BLaER1 treated with 17β-estradiol and CSF1 and Interleukin-3, amounts not matched to agents 10 nM and 100 nM (cell line): ENCODE measurements around the gene GAREM1.

Experiments used
- H3K27ac ChIP-seq, 11 experiments: shearing (Covaris generic); formaldehyde crosslinking; 2 replicates each; pipeline ENCODE4 v1.8.1; 2022
- H3K27me3 ChIP-seq, 11 experiments: shearing (Covaris generic); formaldehyde crosslinking; 2 replicates each; pipeline ENCODE4 v1.8.1; 2022
- H3K36me3 ChIP-seq, 11 experiments: shearing (Covaris generic); formaldehyde crosslinking; 2 replicates each; pipeline ENCODE4 v1.8.1; 2022
- H3K4me1 ChIP-seq, 10 experiments: shearing (Covaris generic); formaldehyde crosslinking; 2 replicates each; pipeline ENCODE4 v1.8.1; 2022
- H3K4me2 ChIP-seq, 11 experiments: shearing (Covaris generic); formaldehyde crosslinking; 2 replicates each; pipeline ENCODE4 v1.8.1; 2022
- H3K4me3 ChIP-seq, 10 experiments: shearing (Covaris generic); formaldehyde crosslinking; 2 replicates each; pipeline ENCODE4 v1.8.1; 2022
- H3K9ac ChIP-seq, 11 experiments: shearing (Covaris generic); formaldehyde crosslinking; 2 replicates each; pipeline ENCODE4 v1.8.1; 2022
- H3K9me3 ChIP-seq, 11 experiments: shearing (Covaris generic); formaldehyde crosslinking; replicated peaks in 1 of 11; 2 replicates each; pipeline ENCODE4 v1.8.1; 2022
- H4K20me1 ChIP-seq, 11 experiments: shearing (Covaris generic); formaldehyde crosslinking; 2 replicates each; pipeline ENCODE4 v1.8.1; 2022
- Cebpa-rat ChIP-seq, 11 experiments: shearing (Covaris generic); IDR thresholded peaks; 2 replicates each; pipeline ENCODE4 v1.8.1; 2022

GAREM1 gene

GRCh38 chr18:32315881-32316280 lies 154.8 kb downstream of the GAREM1 start:
- Histone ChIP-seq H3K36me3 (no peaks in the 10 kb centered on the region), H3K4me2 (no peak overlapping the region), H3K27me3 (no peaks in the 10 kb centered on the region), H3K9me3 (no peaks in the 10 kb centered on the region), H3K4me1 (peaks cover 0 to under 1% (median 0%) of the 10 kb centered on the region in 10 experiments; a peak in 3 of 20 replicates), H4K20me1 (no peaks in the 10 kb centered on the region), H3K9ac (no peak overlapping the region), H3K27ac (no peak overlapping the region), H3K4me3 (no peak overlapping the region)
- no peak for TF ChIP-seq Cebpa-rat (IDR thresholded peaks at IDR 0.05)

- H3K27ac ChIP-seq = no peak overlapping the region
- no peak overlapping the region for H3K4me2 ChIP-seq
- H3K27me3 ChIP-seq = no peaks in the 10 kb centered on the region
- H3K9me3 ChIP-seq = no peaks in the 10 kb centered on the region
- no peaks in the 10 kb centered on the region for H3K36me3 ChIP-seq
- no peak overlapping the region for H3K9ac ChIP-seq
- H4K20me1 ChIP-seq = no peaks in the 10 kb centered on the region
- H3K4me3 ChIP-seq = no peak overlapping the region
- H3K4me1 ChIP-seq = peaks cover 0 to 6% (median 0%) of the 10 kb centered on the region in 10 experiments; a peak in 4 of 20 replicates
- no peak for TF ChIP-seq Cebpa-rat (IDR thresholded peaks at IDR 0.05)
These were observed 159.9 kb downstream of the GAREM1 start for GRCh38 chr18:32310774-32311173.

GRCh38 chr18:32310101-32310500 lies 160.6 kb downstream of the GAREM1 start:
- H3K4me1 ChIP-seq = peaks cover 0 to 6% (median 0%) of the 10 kb centered on the region in 10 experiments; a peak in 4 of 20 replicates
- no peak overlapping the region for H3K4me2 ChIP-seq
- no peaks in the 10 kb centered on the region for H3K27me3 ChIP-seq
- no peak overlapping the region for H3K27ac ChIP-seq
- H4K20me1 ChIP-seq = no peaks in the 10 kb centered on the region
- no peak overlapping the region for H3K4me3 ChIP-seq
- H3K36me3 ChIP-seq = no peaks in the 10 kb centered on the region
- no peak for TF ChIP-seq Cebpa-rat (IDR thresholded peaks at IDR 0.05)
- H3K9ac ChIP-seq = no peak overlapping the region
- no peaks in the 10 kb centered on the region for H3K9me3 ChIP-seq

GRCh38 chr18:32308493-32309120 lies 162.1 kb downstream of the GAREM1 start:
- no peak for TF ChIP-seq Cebpa-rat (IDR thresholded peaks at IDR 0.05)
- Histone ChIP-seq H3K4me1 (peaks cover 0 to 6% (median 0%) of the 10 kb centered on the region in 10 experiments; a peak in 4 of 20 replicates), H3K9ac (no peak overlapping the region), H3K27ac (no peak overlapping the region), H3K36me3 (no peaks in the 10 kb centered on the region), H3K4me2 (peak overlapping the region in 3 of 11 experiments; percentile 12 to 44 (median 29); a peak in 3 of 22 replicates), H4K20me1 (no peaks in the 10 kb centered on the region), H3K4me3 (no peak overlapping the region), H3K27me3 (no peaks in the 10 kb centered on the region), H3K9me3 (no peaks in the 10 kb centered on the region)

- H3K4me2 ChIP-seq = no peak overlapping the region
- no peak overlapping the region for H3K27ac ChIP-seq
- no peaks in the 10 kb centered on the region for H3K9me3 ChIP-seq
- no peak for TF ChIP-seq Cebpa-rat (IDR thresholded peaks at IDR 0.05)
- no peaks in the 10 kb centered on the region for H3K36me3 ChIP-seq
- no peaks in the 10 kb centered on the region for H3K27me3 ChIP-seq
- peaks cover 0 to 14% (median 0%) of the 10 kb centered on the region in 10 experiments; a peak in 6 of 20 replicates for H3K4me1 ChIP-seq
- H3K9ac ChIP-seq = no peak overlapping the region
- H4K20me1 ChIP-seq = no peaks in the 10 kb centered on the region
- no peak overlapping the region for H3K4me3 ChIP-seq
These were observed 167.3 kb downstream of the GAREM1 start for GRCh38 chr18:32303400-32303799.

- Histone ChIP-seq H3K27ac (no peak overlapping the region; a peak in 1 of 22 replicates), H3K9ac (no peak overlapping the region), H3K4me1 (peaks cover 0 to 14% (median 0%) of the 10 kb centered on the region in 10 experiments; a peak in 6 of 20 replicates), H4K20me1 (no peaks in the 10 kb centered on the region), H3K4me3 (no peak overlapping the region), H3K4me2 (0 out of 22 replicates have a peak overlapping the region, but pooled peaks of 2 of the 11 experiments have one; percentile 25 to 32), H3K36me3 (no peaks in the 10 kb centered on the region), H3K9me3 (no peaks in the 10 kb centered on the region), H3K27me3 (no peaks in the 10 kb centered on the region)
- TF ChIP-seq Cebpa-rat (IDR thresholded peaks at IDR 0.05) = no peak
These were observed 167.9 kb downstream of the GAREM1 start for GRCh38 chr18:32302806-32303205.

- Histone ChIP-seq H3K4me3 (no peak overlapping the region), H3K4me2 (peak overlapping the region in 4 of 11 experiments; percentile 0 to 32 (median 21); a peak in 3 of 22 replicates), H4K20me1 (no peaks in the 10 kb centered on the region), H3K27me3 (no peaks in the 10 kb centered on the region), H3K27ac (peak overlapping the region in 1 of 11 experiments; percentile 11; a peak in 1 of 22 replicates), H3K9ac (no peak overlapping the region), H3K9me3 (no peaks in the 10 kb centered on the region), H3K36me3 (no peaks in the 10 kb centered on the region), H3K4me1 (peaks cover 0 to 14% (median 0%) of the 10 kb centered on the region in 10 experiments; a peak in 6 of 20 replicates)
- TF ChIP-seq Cebpa-rat (IDR thresholded peaks at IDR 0.05) = no peak
These were observed 168.5 kb downstream of the GAREM1 start for GRCh38 chr18:32301976-32302743.

- Histone ChIP-seq H3K9ac (no peak overlapping the region), H3K27me3 (no peaks in the 10 kb centered on the region), H3K4me3 (no peak overlapping the region), H3K4me1 (peaks cover 0 to 14% (median 0%) of the 10 kb centered on the region in 10 experiments; a peak in 6 of 20 replicates), H3K27ac (no peak overlapping the region), H3K9me3 (no peaks in the 10 kb centered on the region), H3K36me3 (no peaks in the 10 kb centered on the region), H3K4me2 (no peak overlapping the region), H4K20me1 (no peaks in the 10 kb centered on the region)
- TF ChIP-seq Cebpa-rat (IDR thresholded peaks at IDR 0.05) = no peak
These were observed 169.3 kb downstream of the GAREM1 start for GRCh38 chr18:32301361-32301760.

- no peak overlapping the region for H3K4me3 ChIP-seq
- H4K20me1 ChIP-seq = no peaks in the 10 kb centered on the region
- TF ChIP-seq Cebpa-rat (IDR thresholded peaks at IDR 0.05) = no peak
- H3K9ac ChIP-seq = no peak overlapping the region
- H3K4me1 ChIP-seq = peaks cover 0 to 14% (median 0%) of the 10 kb centered on the region in 10 experiments; a peak in 6 of 20 replicates
- H3K27me3 ChIP-seq = no peaks in the 10 kb centered on the region
- H3K4me2 ChIP-seq = no peak overlapping the region
- H3K27ac ChIP-seq = no peak overlapping the region
- H3K9me3 ChIP-seq = no peaks in the 10 kb centered on the region
- H3K36me3 ChIP-seq = no peaks in the 10 kb centered on the region
These were observed 169.8 kb downstream of the GAREM1 start for GRCh38 chr18:32300914-32301313.
